GM21717 (cell line): Measurements from ENCODE around the gene TFPT.
A peak's percentile ranks its signal among the peaks of the same experiment; 100 is the strongest.

Experiments used
- ATAC-seq: cut with Tn5 transposase; IDR thresholded peaks from one replicate; pipeline ENCODE4 v1.9.1; 2021; ENCODE audit warnings: mild to moderate bottlenecking, moderate library complexity; ENCODE audit not compliant: unreplicated experiment

TFPT gene

GRCh38 chr19:54115109-54116063 lies at the start of gene TFPT, which contains the start of gene PRPF31:
TFPT (minus strand) TSS chr19:54115657; CDS start chr19:54115269, 388 bp downstream.
PRPF31 (plus strand) TSS chr19:54115754; CDS start chr19:54118279, 2,525 bp downstream.
- peak; percentile 71 for ATAC-seq

GRCh38 chr19:54165222-54165621 lies 49.8 kb upstream of the TFPT start:
- ATAC-seq, result no peak

GRCh38 chr19:54164369-54165068 lies 49.1 kb upstream of the TFPT start:
- no peak for ATAC-seq

- no peak for ATAC-seq
Observed at GRCh38 chr19:54162884-54163283, 47.4 kb upstream of the TFPT start.

- ATAC-seq, result no peak
Observed at GRCh38 chr19:54162241-54162805, 46.9 kb upstream of the TFPT start.

GRCh38 chr19:54160854-54161253 lies 45.4 kb upstream of the TFPT start:
- ATAC-seq, result no peak

- no peak for ATAC-seq
Observed at GRCh38 chr19:54160182-54160811, 44.8 kb upstream of the TFPT start.

GRCh38 chr19:54159352-54160181 lies 44.1 kb upstream of the TFPT start, which contains the start of gene LENG1:
LENG1 (minus strand) TSS chr19:54159721; CDS start chr19:54159695, 26 bp downstream.
- peak; percentile 79 for ATAC-seq

GRCh38 chr19:54158812-54159351 lies 43.4 kb upstream of the TFPT start:
- no peak for ATAC-seq

- no peak for ATAC-seq
Observed at GRCh38 chr19:54156953-54157352, 41.5 kb upstream of the TFPT start.

GRCh38 chr19:54156490-54156889 lies 41.0 kb upstream of the TFPT start:
- ATAC-seq, result no peak

GRCh38 chr19:54155694-54156093 lies 40.2 kb upstream of the TFPT start:
- ATAC-seq, result no peak

- no peak for ATAC-seq
Observed at GRCh38 chr19:54154603-54155345, 39.3 kb upstream of the TFPT start.

- ATAC-seq, result no peak
Observed at GRCh38 chr19:54153731-54154326, 38.4 kb upstream of the TFPT start.

GRCh38 chr19:54152878-54153524 lies 37.5 kb upstream of the TFPT start:
- ATAC-seq, result no peak

GRCh38 chr19:54152267-54152666 lies 36.8 kb upstream of the TFPT start:
- ATAC-seq, result no peak

- no peak for ATAC-seq
Observed at GRCh38 chr19:54151362-54152035, 36.0 kb upstream of the TFPT start.
